Measurements from ENCODE around the gene BBS1.

Gene BBS1

GRCh38 chr11:66555416-66555815, 45.0 kb downstream of the BBS1 start:
- DNase-seq: no peak

GRCh38 chr11:66556086-66556485, 45.7 kb downstream of the BBS1 start:
- no peak for DNase-seq

- DNase-seq: no peak
These were observed 47.4 kb downstream of the BBS1 start for GRCh38 chr11:66557733-66558326.

GRCh38 chr11:66559142-66559865, 48.9 kb downstream of the BBS1 start:
- no peak for DNase-seq

GRCh38 chr11:66559866-66560676, 49.6 kb downstream of the BBS1 start:
- no peak for DNase-seq

GRCh38 chr11:66561178-66561974, 50.9 kb downstream of the BBS1 start:
- DNase-seq: peak; percentile 34

GRCh38 chr11:66561975-66562248, 51.5 kb downstream of the BBS1 start:
- no peak for DNase-seq

GRCh38 chr11:66562275-66562674, 51.8 kb downstream of the BBS1 start:
- DNase-seq: no peak

GRCh38 chr11:66562907-66563583, 52.6 kb downstream of the BBS1 start:
- no peak for DNase-seq

GRCh38 chr11:66563832-66564231, 53.4 kb downstream of the BBS1 start:
- no peak for DNase-seq

- DNase-seq: no peak
These were observed 54.1 kb downstream of the BBS1 start for GRCh38 chr11:66564538-66564937.

GRCh38 chr11:66564984-66565383, 54.5 kb downstream of the BBS1 start:
- no peak for DNase-seq

GRCh38 chr11:66566221-66566620, 55.8 kb downstream of the BBS1 start:
- no peak for DNase-seq

- no peak for DNase-seq
These were observed 57.3 kb downstream of the BBS1 start for GRCh38 chr11:66567787-66568123.

- DNase-seq: no peak
These were observed 57.9 kb downstream of the BBS1 start, which contains the start of gene CTSF for GRCh38 chr11:66568124-66568916. CTSF (minus strand) TSS chr11:66568606; CDS start chr11:66568486, 120 bp downstream.

GRCh38 chr11:66569076-66569475, 58.6 kb downstream of the BBS1 start:
- no peak for DNase-seq

GRCh38 chr11:66570079-66570849, 59.8 kb downstream of the BBS1 start:
- no peak for DNase-seq

GRCh38 chr11:66570850-66571180, 60.4 kb downstream of the BBS1 start:
- no peak for DNase-seq

GRCh38 chr11:66579017-66579606, 68.7 kb downstream of the BBS1 start:
- DNase-seq: no peak

GRCh38 chr11:66580803-66581202, 70.4 kb downstream of the BBS1 start:
- no peak for DNase-seq

- no peak for DNase-seq
These were observed 70.8 kb downstream of the BBS1 start for GRCh38 chr11:66581261-66581660.

Measured in NCI-H524 treated with DMSO at 0.1 percent for 48 hours (cell line).